Measurements from ENCODE around the gene SMAD5. TPM values are rescaled to one million over a fixed set of nuclear protein-coding genes. Genes with fewer than 3 reads are reported as not detected.
A peak's percentile ranks its signal among the peaks of the same experiment; 100 is the strongest.

Gene SMAD5
- total and polyA plus RNA-seq, 2 experiments from 2014 or later, result 25.7 to 130 TPM

DNA sequence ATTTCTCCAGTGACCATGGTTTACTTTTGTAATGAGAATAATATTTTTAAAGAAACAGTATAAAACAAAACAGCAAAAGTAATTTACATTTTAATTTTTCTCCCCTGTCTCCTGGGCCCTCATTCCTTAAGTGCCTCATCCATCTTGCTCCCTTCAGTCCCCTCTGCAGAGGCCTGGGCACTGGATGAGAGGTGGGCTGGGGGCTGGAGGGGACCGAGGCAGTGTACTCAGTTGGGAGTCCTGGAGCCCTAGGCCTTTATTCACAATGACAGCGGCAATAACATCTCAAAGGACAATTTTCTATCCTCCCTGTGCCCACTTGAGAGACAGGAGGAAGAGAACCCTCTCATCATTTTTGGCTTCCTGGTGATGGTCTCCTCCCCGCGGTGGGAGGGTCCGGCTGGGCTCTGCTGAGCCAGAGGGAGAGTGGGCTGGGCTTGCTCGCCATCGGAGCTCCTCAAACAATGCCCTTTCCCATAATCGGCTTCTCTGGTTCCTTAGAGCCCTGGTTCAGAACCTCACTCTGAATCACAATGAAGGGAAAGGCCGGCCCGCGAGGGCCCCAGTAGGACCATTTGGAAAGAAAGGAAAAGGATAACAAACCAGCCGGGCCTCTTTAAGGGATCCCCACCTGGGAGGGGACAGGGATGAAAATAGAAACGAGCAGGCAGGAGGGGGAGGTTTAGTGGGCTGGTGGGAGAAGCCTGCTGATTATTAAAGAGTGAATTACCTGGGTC is 70.0 kb downstream of the SMAD5 start:
- H3K36me3 ChIP-seq, result no peaks in the 10 kb centered on the region
- TF ChIP-seq, protein P1, sequence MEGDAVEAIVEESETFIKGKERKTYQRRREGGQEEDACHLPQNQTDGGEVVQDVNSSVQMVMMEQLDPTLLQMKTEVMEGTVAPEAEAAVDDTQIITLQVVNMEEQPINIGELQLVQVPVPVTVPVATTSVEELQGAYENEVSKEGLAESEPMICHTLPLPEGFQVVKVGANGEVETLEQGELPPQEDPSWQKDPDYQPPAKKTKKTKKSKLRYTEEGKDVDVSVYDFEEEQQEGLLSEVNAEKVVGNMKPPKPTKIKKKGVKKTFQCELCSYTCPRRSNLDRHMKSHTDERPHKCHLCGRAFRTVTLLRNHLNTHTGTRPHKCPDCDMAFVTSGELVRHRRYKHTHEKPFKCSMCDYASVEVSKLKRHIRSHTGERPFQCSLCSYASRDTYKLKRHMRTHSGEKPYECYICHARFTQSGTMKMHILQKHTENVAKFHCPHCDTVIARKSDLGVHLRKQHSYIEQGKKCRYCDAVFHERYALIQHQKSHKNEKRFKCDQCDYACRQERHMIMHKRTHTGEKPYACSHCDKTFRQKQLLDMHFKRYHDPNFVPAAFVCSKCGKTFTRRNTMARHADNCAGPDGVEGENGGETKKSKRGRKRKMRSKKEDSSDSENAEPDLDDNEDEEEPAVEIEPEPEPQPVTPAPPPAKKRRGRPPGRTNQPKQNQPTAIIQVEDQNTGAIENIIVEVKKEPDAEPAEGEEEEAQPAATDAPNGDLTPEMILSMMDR (IDR thresholded peaks at IDR 0.05; ENCODE audit: low read depth, low read length), result no peak
- no peaks in the 10 kb centered on the region for H3K9me3 ChIP-seq (ENCODE audit: low read depth)
- H3K27ac ChIP-seq, result no peak overlapping the region
- peaks cover 10% of the 10 kb centered on the region for H3K4me1 ChIP-seq (ENCODE audit: low read depth)
- DNase-seq (ENCODE audit: low read depth in 1 of 2, low spot score in 1 of 2), result peak; percentile 21 to 28
- no peak overlapping the region for H3K4me3 ChIP-seq
- peaks cover 8% of the 10 kb centered on the region for H3K27me3 ChIP-seq

DNA sequence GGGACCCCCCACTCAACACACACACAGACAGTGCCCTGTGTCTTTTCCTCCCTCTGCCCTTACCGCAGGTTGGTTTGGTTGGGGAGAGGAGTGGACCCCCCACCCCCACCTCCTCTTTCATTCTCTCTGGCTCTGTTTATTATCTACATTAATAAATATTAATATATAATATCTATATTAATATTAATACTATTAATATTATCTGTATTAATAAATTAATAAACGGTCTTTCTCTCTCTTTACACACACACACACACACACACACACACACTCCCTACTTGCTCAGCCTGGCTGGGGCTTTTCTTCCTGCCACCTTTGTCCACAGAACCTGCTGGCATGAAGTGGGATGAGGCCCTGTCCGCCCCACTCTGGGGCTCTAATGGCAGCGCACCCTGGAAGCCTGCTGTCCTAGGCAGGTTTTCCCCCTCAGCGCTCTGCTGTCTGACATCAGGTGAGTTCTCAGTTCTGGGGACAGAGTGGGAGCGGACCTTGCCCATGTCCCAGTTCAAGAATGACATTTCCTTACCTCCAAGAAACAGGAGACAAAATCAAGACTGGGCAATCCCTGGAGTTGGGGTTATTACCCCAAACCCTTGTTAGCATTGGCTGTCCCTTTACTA is 70.8 kb downstream of the SMAD5 start:
- DNase-seq (ENCODE audit: low read depth in 1 of 2, low spot score in 1 of 2), result no peak
- Histone ChIP-seq H3K27me3 (peaks cover 8% of the 10 kb centered on the region), H3K9me3 (ENCODE audit: low read depth) (no peaks in the 10 kb centered on the region), H3K27ac (no peak overlapping the region), H3K4me1 (ENCODE audit: low read depth) (peaks cover 10% of the 10 kb centered on the region), H3K36me3 (no peaks in the 10 kb centered on the region), H3K4me3 (no peak overlapping the region)
- TF ChIP-seq, protein P1 (IDR thresholded peaks at IDR 0.05; ENCODE audit: low read depth, low read length), result no peak

DNA sequence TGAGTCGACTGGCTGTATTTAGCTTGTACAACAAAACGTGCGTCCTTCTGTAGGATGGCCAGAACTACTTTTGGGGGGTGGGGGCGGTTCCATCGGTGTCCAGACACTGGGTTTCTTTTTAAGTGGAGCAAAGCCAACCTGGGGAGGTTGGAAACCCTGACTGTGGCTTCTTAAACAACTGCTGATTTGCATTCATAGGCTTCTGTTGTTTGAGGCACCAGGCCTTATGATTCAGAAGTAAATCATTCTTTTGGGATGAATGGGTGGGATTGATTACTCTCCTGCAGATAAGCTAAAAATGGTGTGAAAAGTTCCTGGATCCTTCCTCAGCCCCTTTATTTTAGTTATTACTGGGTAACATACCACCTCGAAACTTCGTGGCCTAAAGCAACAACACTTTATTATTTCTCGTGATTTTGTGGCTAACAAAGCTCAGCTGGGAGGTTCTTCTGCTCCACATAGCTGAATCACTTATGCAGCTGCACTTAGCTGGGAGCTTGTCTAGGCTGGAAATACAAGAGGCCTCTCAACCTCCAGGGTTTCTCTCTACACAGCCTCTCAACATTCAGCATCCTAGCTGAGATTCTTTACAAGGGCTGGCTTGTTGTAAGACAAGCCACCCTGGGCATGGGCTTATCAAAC is 72.5 kb downstream of the SMAD5 start:
- Histone ChIP-seq H3K27me3 (peaks cover 11% of the 10 kb centered on the region), H3K4me3 (no peak overlapping the region), H3K4me1 (ENCODE audit: low read depth) (peaks cover 10% of the 10 kb centered on the region), H3K9me3 (ENCODE audit: low read depth) (no peaks in the 10 kb centered on the region), H3K36me3 (no peaks in the 10 kb centered on the region), H3K27ac (no peak overlapping the region)
- DNase-seq (ENCODE audit: low read depth in 1 of 2, low spot score in 1 of 2), result peak in 1 of 2 donors; percentile 60
- TF ChIP-seq, protein P1 (IDR thresholded peaks at IDR 0.05; ENCODE audit: low read depth, low read length), result no peak

DNA sequence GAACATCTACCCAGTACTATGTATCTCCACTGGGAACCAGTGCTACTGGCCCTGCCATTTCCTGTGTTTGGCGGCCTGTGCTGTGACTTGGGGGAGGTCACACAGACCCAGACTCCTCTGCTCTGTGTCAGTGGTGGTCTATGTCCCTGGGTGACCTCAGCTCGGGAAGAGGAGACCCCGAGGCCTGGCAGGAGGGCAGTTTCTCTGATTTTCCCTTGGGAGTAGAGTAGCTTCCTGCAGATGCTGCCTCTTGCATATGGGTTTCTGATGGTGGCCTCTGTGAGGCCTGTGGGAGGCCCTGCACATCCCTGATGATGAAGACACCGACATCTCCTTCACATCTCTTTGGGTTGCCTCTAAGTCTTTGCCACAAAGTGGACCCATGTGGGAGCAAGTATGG is 73.3 kb downstream of the SMAD5 start:
- TF ChIP-seq, protein P1 (IDR thresholded peaks at IDR 0.05; ENCODE audit: low read depth, low read length), result no peak
- peaks cover 6% of the 10 kb centered on the region for H3K27me3 ChIP-seq
- H3K4me1 ChIP-seq (ENCODE audit: low read depth), result peaks cover 10% of the 10 kb centered on the region
- H3K4me3 ChIP-seq, result no peak overlapping the region
- DNase-seq (ENCODE audit: low read depth in 1 of 2, low spot score in 1 of 2), result no peak
- H3K36me3 ChIP-seq, result no peaks in the 10 kb centered on the region
- H3K9me3 ChIP-seq (ENCODE audit: low read depth), result no peaks in the 10 kb centered on the region
- no peak overlapping the region for H3K27ac ChIP-seq

DNA sequence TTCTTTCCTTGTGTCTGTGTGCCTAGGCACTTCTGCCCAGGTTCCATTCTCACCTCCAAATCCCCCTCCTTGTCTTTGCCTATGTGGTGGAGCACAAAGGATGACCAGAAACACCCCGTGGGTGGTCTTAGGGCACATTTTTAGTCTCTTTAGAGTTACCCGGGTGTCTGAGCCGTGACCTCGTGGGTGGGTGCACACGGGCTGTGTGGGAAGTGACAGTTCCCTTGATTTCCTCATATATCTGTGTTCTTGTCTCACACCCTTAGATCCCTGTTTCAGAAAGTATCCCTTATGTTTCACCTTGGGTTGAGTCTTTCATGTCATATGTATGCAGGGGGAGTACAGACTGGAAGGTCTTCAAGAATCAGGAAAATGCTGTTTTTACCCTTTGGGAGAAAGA is 73.7 kb downstream of the SMAD5 start:
- Histone ChIP-seq H3K27me3 (peaks cover 5% of the 10 kb centered on the region), H3K4me3 (no peak overlapping the region), H3K27ac (no peak overlapping the region), H3K36me3 (no peaks in the 10 kb centered on the region), H3K4me1 (ENCODE audit: low read depth) (peaks cover 10% of the 10 kb centered on the region), H3K9me3 (ENCODE audit: low read depth) (no peaks in the 10 kb centered on the region)
- TF ChIP-seq, protein P1 (IDR thresholded peaks at IDR 0.05; ENCODE audit: low read depth, low read length), result no peak
- DNase-seq (ENCODE audit: low read depth in 1 of 2, low spot score in 1 of 2), result no peak

Measured in cardiac muscle cell (in vitro differentiated cells and primary cell).